Gastroesophageal sphincter (tissue), 3 donors: ENCODE data around the gene RPL10.

Experiments
- EP300 ChIP-seq: sonication (generic); formaldehyde crosslinking; IDR thresholded peaks from one replicate; pipeline ENCODE4 v1.6.1; 2017; ENCODE audit warnings: antibody characterized with exemption, mild to moderate bottlenecking
- POLR2A ChIP-seq, 2 donors: fragments of 450-650 bp; IDR thresholded peaks; one replicate each; pipeline ENCODE4 v1.6.1; 2017; ENCODE audit warnings: antibody characterized with exemption in 2 of 2, mild to moderate bottlenecking in 2 of 2, moderate library complexity in 1 of 2
- TF ChIP-seq, protein P1 (sequence below), 4 experiments: fragments of 200-600 bp in 2 of 4; fragments of 450-650 bp in 2 of 4; sonication (generic) in 1 of 4; IDR thresholded peaks; one replicate each; pipeline ENCODE4 v1.5.1; 2017 to 2019; ENCODE audit warnings: antibody characterized with exemption in 4 of 4, mild to moderate bottlenecking in 2 of 4, moderate library complexity in 2 of 4

GRCh38 chrX:154399527-154400368 is 1.6 kb downstream of the RPL10 start:
- TF ChIP-seq, protein P1, sequence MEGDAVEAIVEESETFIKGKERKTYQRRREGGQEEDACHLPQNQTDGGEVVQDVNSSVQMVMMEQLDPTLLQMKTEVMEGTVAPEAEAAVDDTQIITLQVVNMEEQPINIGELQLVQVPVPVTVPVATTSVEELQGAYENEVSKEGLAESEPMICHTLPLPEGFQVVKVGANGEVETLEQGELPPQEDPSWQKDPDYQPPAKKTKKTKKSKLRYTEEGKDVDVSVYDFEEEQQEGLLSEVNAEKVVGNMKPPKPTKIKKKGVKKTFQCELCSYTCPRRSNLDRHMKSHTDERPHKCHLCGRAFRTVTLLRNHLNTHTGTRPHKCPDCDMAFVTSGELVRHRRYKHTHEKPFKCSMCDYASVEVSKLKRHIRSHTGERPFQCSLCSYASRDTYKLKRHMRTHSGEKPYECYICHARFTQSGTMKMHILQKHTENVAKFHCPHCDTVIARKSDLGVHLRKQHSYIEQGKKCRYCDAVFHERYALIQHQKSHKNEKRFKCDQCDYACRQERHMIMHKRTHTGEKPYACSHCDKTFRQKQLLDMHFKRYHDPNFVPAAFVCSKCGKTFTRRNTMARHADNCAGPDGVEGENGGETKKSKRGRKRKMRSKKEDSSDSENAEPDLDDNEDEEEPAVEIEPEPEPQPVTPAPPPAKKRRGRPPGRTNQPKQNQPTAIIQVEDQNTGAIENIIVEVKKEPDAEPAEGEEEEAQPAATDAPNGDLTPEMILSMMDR (IDR thresholded peaks at IDR 0.05): no peak
- TF ChIP-seq EP300 (no peak), POLR2A (IDR thresholded peaks at IDR 0.05) (no peak)
